DOHH2 (cell line): ENCODE data around the gene C6orf52.

Experiments
- EZH2phosphoT487 ChIP-seq: fragments of 200-600 bp; sonication (generic); IDR thresholded peaks from 2 replicates; pipeline ENCODE4 v1.6.1; 2017; ENCODE audit warnings: borderline replicate concordance, mild to moderate bottlenecking, antibody characterized with exemption, low read length, moderate library complexity, mixed read lengths
- TF ChIP-seq, protein P1 (sequence below): fragments of 200-600 bp; sonication (generic); IDR thresholded peaks from one replicate; pipeline ENCODE4 v1.5.1; 2014; ENCODE audit warnings: antibody characterized with exemption, mild to moderate bottlenecking, low read depth, low read length; ENCODE audit not compliant: poor library complexity, severe bottlenecking

- TF ChIP-seq, protein P1, sequence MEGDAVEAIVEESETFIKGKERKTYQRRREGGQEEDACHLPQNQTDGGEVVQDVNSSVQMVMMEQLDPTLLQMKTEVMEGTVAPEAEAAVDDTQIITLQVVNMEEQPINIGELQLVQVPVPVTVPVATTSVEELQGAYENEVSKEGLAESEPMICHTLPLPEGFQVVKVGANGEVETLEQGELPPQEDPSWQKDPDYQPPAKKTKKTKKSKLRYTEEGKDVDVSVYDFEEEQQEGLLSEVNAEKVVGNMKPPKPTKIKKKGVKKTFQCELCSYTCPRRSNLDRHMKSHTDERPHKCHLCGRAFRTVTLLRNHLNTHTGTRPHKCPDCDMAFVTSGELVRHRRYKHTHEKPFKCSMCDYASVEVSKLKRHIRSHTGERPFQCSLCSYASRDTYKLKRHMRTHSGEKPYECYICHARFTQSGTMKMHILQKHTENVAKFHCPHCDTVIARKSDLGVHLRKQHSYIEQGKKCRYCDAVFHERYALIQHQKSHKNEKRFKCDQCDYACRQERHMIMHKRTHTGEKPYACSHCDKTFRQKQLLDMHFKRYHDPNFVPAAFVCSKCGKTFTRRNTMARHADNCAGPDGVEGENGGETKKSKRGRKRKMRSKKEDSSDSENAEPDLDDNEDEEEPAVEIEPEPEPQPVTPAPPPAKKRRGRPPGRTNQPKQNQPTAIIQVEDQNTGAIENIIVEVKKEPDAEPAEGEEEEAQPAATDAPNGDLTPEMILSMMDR: no peak
- TF ChIP-seq EZH2phosphoT487: no peak
Observed at GRCh38 chr6:10641528-10641927, 52.9 kb downstream of the C6orf52 start.
